Motor neuron (in vitro differentiated cells): Measurements from ENCODE around the gene SYNJ2. TPM values are rescaled to one million over a fixed set of nuclear protein-coding genes. Genes with fewer than 3 reads are reported as not detected.

Source experiments
- ATAC-seq, 8 experiments: fragments of 200-7000 bp; cut with Tn5 transposase; replicated peaks in 6 of 8; 2 replicates each; pipeline ENCODE4 v1.8.0; 2021; ENCODE audit warnings: mild to moderate bottlenecking in 8 of 8, moderate library complexity in 8 of 8
- H3K27ac ChIP-seq, 2 donors: fragments of 250-450 bp; sonication (Bioruptor Pico); 2 replicates each; pipeline ENCODE4 v1.9.0; 2021; ENCODE audit warnings: antibody characterized with exemption in 2 of 2, mild to moderate bottlenecking in 2 of 2, moderate library complexity in 1 of 2
- H3K4me1 ChIP-seq, 2 donors: fragments of 250-450 bp; sonication (Bioruptor Pico); replicated peaks in 1 of 2; 2 replicates each; pipeline ENCODE4 v1.6.1; 2021; ENCODE audit warnings: antibody characterized with exemption in 2 of 2, mild to moderate bottlenecking in 2 of 2, moderate library complexity in 1 of 2
- H3K4me3 ChIP-seq, 5 donors: fragments of 250-450 bp; sonication (Bioruptor Pico); 2 replicates each; pipeline ENCODE4 v1.9.0; 2021; ENCODE audit warnings: antibody characterized with exemption in 5 of 5, mild to moderate bottlenecking in 5 of 5, moderate library complexity in 4 of 5
- WGBS, 10 experiments: fragments of 450-650 bp; shearing (Covaris generic); methylation state at CpG; one replicate each; pipeline ENCODE4 v1.0.0; 2022; 5-methylcytosine and 5-hydroxymethylcytosine counted together
- in situ Hi-C, 9 experiments: fragments of 400-800 bp; cut with MboI; loops; one replicate each; pipeline ENCODE4 v1.15.0; 2021; ENCODE audit warnings: low sequenced_read_pairs in 9 of 9, low pct_unique_long_range_greater_than_20kb in 2 of 9; ENCODE audit not compliant: unreplicated experiment in 9 of 9
- total RNA-seq, 8 experiments: library from RNA; unstranded; fragments of 300-600 nt; gene quantifications; 2 replicates each; pipeline versions ENCODE4 v1.2.3 to v1.2.4, GENCODE V29; 2022

SYNJ2 gene
- total RNA-seq, 8 experiments from 2014 or later: 0.60 to 35.5 (median 2.2) TPM

- H3K4me1 ChIP-seq: peaks cover 20 to 24% of the 10 kb centered on the region in 2 donors
- no peak overlapping the region for H3K27ac ChIP-seq
- in situ Hi-C loops: no loop called here
- no peak for ATAC-seq
- 80 to 100% (median 88%) methylated on average over 1 to 11 of the region's 23 CpGs; no CpG with 5 or more reads in 4 of the 10 experiments for WGBS, 10 experiments
- H3K4me3 ChIP-seq: no peak overlapping the region
Measured at GRCh38 chr6:158026901-158027589, 45.4 kb downstream of the SYNJ2 start.

- peaks cover 27 to 31% of the 10 kb centered on the region in 2 donors for H3K4me1 ChIP-seq
- in situ Hi-C loops: no loop called here
- no peak for ATAC-seq
- 29 to 100% (median 76%) methylated on average over 1 to 12 of the region's 22 CpGs; no CpG with 5 or more reads in 5 of the 10 experiments for WGBS, 10 experiments
- no peak overlapping the region for H3K4me3 ChIP-seq
- H3K27ac ChIP-seq: no peak overlapping the region
Measured at GRCh38 chr6:158027590-158028285, 46.1 kb downstream of the SYNJ2 start.

GRCh38 chr6:158028421-158028820, 46.8 kb downstream of the SYNJ2 start:
- no peak for ATAC-seq
- H3K27ac ChIP-seq: no peak overlapping the region
- H3K4me3 ChIP-seq: no peak overlapping the region
- 62 to 100% (median 90%) methylated on average over 1 to 4 of the region's 9 CpGs; no CpG with 5 or more reads in 7 of the 10 experiments for WGBS, 10 experiments
- in situ Hi-C loops: no loop called here
- H3K4me1 ChIP-seq: peaks cover 31 to 36% of the 10 kb centered on the region in 2 donors

GRCh38 chr6:158028876-158029275, 47.2 kb downstream of the SYNJ2 start:
- in situ Hi-C loops: no loop called here
- no peak for ATAC-seq
- no peak overlapping the region for H3K27ac ChIP-seq

DNA sequence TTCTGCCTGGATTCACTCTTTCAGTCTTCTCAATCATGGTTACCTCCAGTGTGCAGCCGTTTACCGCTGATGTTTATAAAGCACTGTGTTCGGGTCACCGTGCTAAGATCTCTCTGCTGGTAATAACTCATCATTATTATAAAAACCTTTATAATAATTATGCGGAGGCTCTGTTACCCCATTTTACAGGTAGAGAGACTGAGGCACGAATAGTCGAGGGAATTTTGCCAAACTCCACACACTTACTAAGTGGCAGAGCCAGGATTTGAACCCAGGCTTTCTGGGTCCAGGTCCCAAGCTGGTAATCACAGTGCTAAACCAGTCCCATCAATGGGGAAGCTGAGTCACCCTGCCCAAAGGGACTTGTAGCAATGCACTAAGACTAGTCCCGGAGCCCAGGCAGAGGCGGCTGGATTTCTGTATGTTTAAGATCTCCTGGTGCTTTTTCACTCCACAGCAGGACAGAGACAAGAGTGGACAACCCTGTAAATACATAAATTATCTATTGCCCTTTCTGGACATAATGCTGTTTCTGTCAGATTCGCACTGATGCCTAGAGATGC, 48.1 kb downstream of the SYNJ2 start:
- WGBS, 10 experiments: 80 to 100% (median 97%) methylated on average over 2 to 9 of the region's 10 CpGs; no CpG with 5 or more reads in 1 of the 10 experiments
- no peak overlapping the region for H3K4me3 ChIP-seq
- H3K27ac ChIP-seq: no peak overlapping the region
- in situ Hi-C loops: no loop called here
- peaks cover 31 to 36% of the 10 kb centered on the region in 2 donors for H3K4me1 ChIP-seq
- ATAC-seq: no peak

More at GRCh38 chr6:158028876-158029275, 47.2 kb downstream of the SYNJ2 start:
- Histone ChIP-seq H3K4me1 (peaks cover 31 to 36% of the 10 kb centered on the region in 2 donors), H3K4me3 (no peak overlapping the region)
- whole genome bisulfite sequencing, 10 experiments: 80 to 83% methylated on average over 1 of the region's 8 CpGs; no CpG with 5 or more reads in 8 of the 10 experiments

DNA sequence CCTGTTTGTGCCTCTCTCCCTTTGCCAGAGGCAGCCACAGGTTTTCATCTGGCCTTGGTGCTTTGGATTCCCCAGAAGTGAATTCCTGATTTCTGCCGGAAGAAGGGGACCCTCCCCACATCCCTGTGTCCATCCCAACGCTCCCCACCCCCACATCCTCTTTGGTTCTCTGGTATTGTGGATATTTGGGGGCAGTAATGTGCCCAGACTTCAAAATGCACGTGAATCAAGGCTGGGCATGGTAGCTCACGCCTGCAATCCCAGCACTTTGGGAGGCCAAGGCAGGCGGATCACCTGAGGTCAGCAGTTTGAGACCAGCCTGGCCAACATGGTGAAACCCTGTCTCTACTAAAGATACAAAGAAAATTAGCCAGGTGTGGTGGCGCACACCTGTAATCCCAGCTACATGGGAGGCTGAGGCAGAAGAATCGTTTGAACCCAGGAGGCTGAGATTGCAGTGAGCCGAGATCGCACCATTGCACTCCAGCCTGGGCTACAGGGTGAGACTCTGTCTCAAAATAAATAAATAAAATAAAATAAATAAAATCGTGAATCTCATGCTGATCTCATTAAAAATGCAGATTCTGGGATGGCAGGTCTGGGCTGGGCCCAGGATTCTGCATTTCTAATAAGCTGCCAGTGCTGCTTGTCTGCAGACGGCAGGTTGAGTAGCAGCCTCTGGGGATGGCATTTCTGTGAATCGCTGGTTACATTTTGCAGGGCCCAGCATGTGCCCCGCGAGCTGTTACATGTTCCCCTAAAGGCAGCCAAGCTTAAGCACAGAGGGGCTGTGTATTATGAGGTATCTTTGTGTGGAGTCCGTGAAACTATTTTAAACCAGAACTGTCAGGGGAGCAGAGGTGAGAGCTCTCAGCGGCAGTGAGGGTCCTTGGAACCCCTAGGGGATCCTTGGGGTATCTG, 49.0 kb downstream of the SYNJ2 start:
- ATAC-seq: no peak
- Histone ChIP-seq H3K27ac (peak overlapping the region; percentile 87 to 88), H3K4me1 (peaks cover 31 to 36% of the 10 kb centered on the region in 2 donors), H3K4me3 (no peak overlapping the region)
- in situ Hi-C loops: no loop called here
- 17 to 100% (median 94%) methylated on average over 2 to 6 of the region's 16 CpGs; no CpG with 5 or more reads in 1 of the 10 experiments for WGBS, 10 experiments

- peak; percentile 28 to 92 (median 89) for ATAC-seq
- in situ Hi-C loops: no loop called here
- WGBS, 10 experiments: 4 to 70% (median 10%) methylated on average over 2 to 9 of the region's 20 CpGs; no CpG with 5 or more reads in 5 of the 10 experiments
- Histone ChIP-seq H3K27ac (peak overlapping the region; percentile 87 to 88), H3K4me3 (no peak overlapping the region), H3K4me1 (peaks cover 23 to 29% of the 10 kb centered on the region in 2 donors)
Measured at GRCh38 chr6:158031381-158032353, 50.0 kb downstream of the SYNJ2 start.

DNA sequence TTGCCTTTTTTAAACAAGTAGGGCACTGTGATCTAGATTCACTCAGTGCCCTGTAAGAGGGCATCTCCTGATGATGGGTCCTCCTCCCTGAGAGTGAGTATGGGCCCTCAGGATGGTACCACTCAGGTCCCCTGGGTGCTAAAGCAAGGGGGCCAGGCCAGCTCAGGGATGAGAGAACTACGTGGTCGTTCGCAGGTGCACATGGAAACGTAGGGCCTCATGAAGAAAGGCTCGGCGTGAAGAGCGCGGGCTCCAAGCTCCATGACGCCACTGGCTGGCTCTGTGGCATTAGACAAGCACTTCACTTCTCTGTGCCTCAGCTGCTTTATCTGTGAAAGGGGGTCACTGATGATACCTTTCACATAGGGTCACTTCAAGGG, 50.7 kb downstream of the SYNJ2 start:
- WGBS, 10 experiments: 72 to 100% (median 96%) methylated on average over 1 to 9 of the region's 9 CpGs; no CpG with 5 or more reads in 5 of the 10 experiments
- ATAC-seq: no peak
- in situ Hi-C loops: no loop called here
- peaks cover 20 to 23% of the 10 kb centered on the region in 2 donors for H3K4me1 ChIP-seq
- peak overlapping the region; percentile 87 to 88 for H3K27ac ChIP-seq
- no peak overlapping the region for H3K4me3 ChIP-seq

GRCh38 chr6:158033077-158033750, 51.6 kb downstream of the SYNJ2 start:
- in situ Hi-C loops: no loop called here
- 90 to 100% (median 96%) methylated on average over 2 to 22 of the region's 30 CpGs for whole genome bisulfite sequencing, 10 experiments
- peak overlapping the region in 1 of 2 donors; percentile 88 for H3K27ac ChIP-seq

GRCh38 chr6:158033751-158034702, 52.4 kb downstream of the SYNJ2 start:
- Histone ChIP-seq H3K27ac (no peak overlapping the region), H3K4me1 (peaks cover 20 to 23% of the 10 kb centered on the region in 2 donors), H3K4me3 (no peak overlapping the region)
- no peak for ATAC-seq
- WGBS, 10 experiments: 60 to 100% (median 88%) methylated on average over 2 to 11 of the region's 14 CpGs
- in situ Hi-C loops: no loop called here

More at GRCh38 chr6:158033077-158033750, 51.6 kb downstream of the SYNJ2 start:
- ATAC-seq: no peak
- no peak overlapping the region for H3K4me3 ChIP-seq
- H3K4me1 ChIP-seq: peaks cover 20 to 23% of the 10 kb centered on the region in 2 donors
